ENCODE measurements around the gene CHST15.

The CHST15 gene

GRCh38 chr10:124066781-124067714 lies 26.4 kb downstream of the CHST15 start:
- H3K36me3 ChIP-seq (ENCODE audit: insufficient read depth, low read length) = no peaks in the 10 kb centered on the region
- no peaks in the 10 kb centered on the region for H3K9me3 ChIP-seq (ENCODE audit: low read length)
- no peak overlapping the region for H3K9ac ChIP-seq (ENCODE audit: low read length)
- peaks cover 69% of the 10 kb centered on the region for H3K4me1 ChIP-seq (ENCODE audit: insufficient read depth, low read length)
- H3K4me3 ChIP-seq (ENCODE audit: low read depth in 1 of 2, low read length in 2 of 2) = no peak overlapping the region
- no peaks in the 10 kb centered on the region for H3K27me3 ChIP-seq (ENCODE audit: control insufficient read depth in 1 of 2, insufficient read depth in 2 of 2, low read length in 2 of 2)
- H3K27ac ChIP-seq (ENCODE audit: low read depth, low read length) = no peak overlapping the region

- Histone ChIP-seq H3K9me3 (ENCODE audit: low read length) (no peaks in the 10 kb centered on the region), H3K27ac (ENCODE audit: low read depth, low read length) (no peak overlapping the region), H3K36me3 (ENCODE audit: insufficient read depth, low read length) (no peaks in the 10 kb centered on the region), H3K27me3 (ENCODE audit: control insufficient read depth in 1 of 2, insufficient read depth in 2 of 2, low read length in 2 of 2) (no peaks in the 10 kb centered on the region), H3K4me3 (ENCODE audit: low read depth in 1 of 2, low read length in 2 of 2) (no peak overlapping the region), H3K4me1 (ENCODE audit: insufficient read depth, low read length) (peaks cover 68% of the 10 kb centered on the region), H3K9ac (ENCODE audit: low read length) (no peak overlapping the region)
These were observed 27.2 kb downstream of the CHST15 start for GRCh38 chr10:124066126-124066700.

- Histone ChIP-seq H3K27ac (ENCODE audit: low read depth, low read length) (no peak overlapping the region), H3K4me1 (ENCODE audit: insufficient read depth, low read length) (peaks cover 61% of the 10 kb centered on the region), H3K9me3 (ENCODE audit: low read length) (no peaks in the 10 kb centered on the region), H3K9ac (ENCODE audit: low read length) (no peak overlapping the region), H3K4me3 (ENCODE audit: low read depth in 1 of 2, low read length in 2 of 2) (no peak overlapping the region), H3K27me3 (ENCODE audit: control insufficient read depth in 1 of 2, insufficient read depth in 2 of 2, low read length in 2 of 2) (no peaks in the 10 kb centered on the region), H3K36me3 (ENCODE audit: insufficient read depth, low read length) (no peaks in the 10 kb centered on the region)
These were observed 27.8 kb downstream of the CHST15 start for GRCh38 chr10:124065382-124066125.

- Histone ChIP-seq H3K9ac (ENCODE audit: low read length) (no peak overlapping the region), H3K27me3 (ENCODE audit: control insufficient read depth in 1 of 2, insufficient read depth in 2 of 2, low read length in 2 of 2) (no peaks in the 10 kb centered on the region), H3K4me3 (ENCODE audit: low read depth in 1 of 2, low read length in 2 of 2) (no peak overlapping the region), H3K36me3 (ENCODE audit: insufficient read depth, low read length) (no peaks in the 10 kb centered on the region), H3K9me3 (ENCODE audit: low read length) (no peaks in the 10 kb centered on the region), H3K27ac (ENCODE audit: low read depth, low read length) (no peak overlapping the region), H3K4me1 (ENCODE audit: insufficient read depth, low read length) (peaks cover 62% of the 10 kb centered on the region)
These were observed 28.7 kb downstream of the CHST15 start for GRCh38 chr10:124064676-124065075.

- Histone ChIP-seq H3K4me3 (ENCODE audit: low read depth in 1 of 2, low read length in 2 of 2) (peak overlapping the region in 1 of 2 donors; percentile 11), H3K36me3 (ENCODE audit: insufficient read depth, low read length) (no peaks in the 10 kb centered on the region), H3K9me3 (ENCODE audit: low read length) (no peaks in the 10 kb centered on the region), H3K4me1 (ENCODE audit: insufficient read depth, low read length) (peaks cover 69% of the 10 kb centered on the region), H3K27me3 (ENCODE audit: control insufficient read depth in 1 of 2, insufficient read depth in 2 of 2, low read length in 2 of 2) (no peaks in the 10 kb centered on the region), H3K9ac (ENCODE audit: low read length) (no peak overlapping the region), H3K27ac (ENCODE audit: low read depth, low read length) (peak overlapping the region; percentile 63)
These were observed 29.4 kb downstream of the CHST15 start for GRCh38 chr10:124063750-124064603.

GRCh38 chr10:124062390-124062789 lies 31.0 kb downstream of the CHST15 start:
- Histone ChIP-seq H3K27ac (ENCODE audit: low read depth, low read length) (peak overlapping the region; percentile 6), H3K9me3 (ENCODE audit: low read length) (no peaks in the 10 kb centered on the region), H3K4me1 (ENCODE audit: insufficient read depth, low read length) (peaks cover 74% of the 10 kb centered on the region), H3K4me3 (ENCODE audit: low read depth in 1 of 2, low read length in 2 of 2) (peak overlapping the region in 1 of 2 donors; percentile 12), H3K36me3 (ENCODE audit: insufficient read depth, low read length) (no peaks in the 10 kb centered on the region), H3K9ac (ENCODE audit: low read length) (no peak overlapping the region), H3K27me3 (ENCODE audit: control insufficient read depth in 1 of 2, insufficient read depth in 2 of 2, low read length in 2 of 2) (no peaks in the 10 kb centered on the region)

- Histone ChIP-seq H3K27ac (ENCODE audit: low read depth, low read length) (no peak overlapping the region), H3K4me1 (ENCODE audit: insufficient read depth, low read length) (peaks cover 61% of the 10 kb centered on the region), H3K9ac (ENCODE audit: low read length) (no peak overlapping the region), H3K27me3 (ENCODE audit: control insufficient read depth in 1 of 2, insufficient read depth in 2 of 2, low read length in 2 of 2) (no peaks in the 10 kb centered on the region), H3K4me3 (ENCODE audit: low read depth in 1 of 2, low read length in 2 of 2) (no peak overlapping the region), H3K9me3 (ENCODE audit: low read length) (no peaks in the 10 kb centered on the region), H3K36me3 (ENCODE audit: insufficient read depth, low read length) (no peaks in the 10 kb centered on the region)
These were observed 32.4 kb downstream of the CHST15 start for GRCh38 chr10:124061030-124061429.

GRCh38 chr10:124060148-124060720 lies 33.2 kb downstream of the CHST15 start:
- H3K27me3 ChIP-seq (ENCODE audit: control insufficient read depth in 1 of 2, insufficient read depth in 2 of 2, low read length in 2 of 2) = no peaks in the 10 kb centered on the region
- no peak overlapping the region for H3K4me3 ChIP-seq (ENCODE audit: low read depth in 1 of 2, low read length in 2 of 2)
- no peak overlapping the region for H3K9ac ChIP-seq (ENCODE audit: low read length)
- H3K36me3 ChIP-seq (ENCODE audit: insufficient read depth, low read length) = no peaks in the 10 kb centered on the region
- H3K9me3 ChIP-seq (ENCODE audit: low read length) = no peaks in the 10 kb centered on the region
- peaks cover 61% of the 10 kb centered on the region for H3K4me1 ChIP-seq (ENCODE audit: insufficient read depth, low read length)
- no peak overlapping the region for H3K27ac ChIP-seq (ENCODE audit: low read depth, low read length)

GRCh38 chr10:124059551-124059950 lies 33.8 kb downstream of the CHST15 start:
- no peaks in the 10 kb centered on the region for H3K9me3 ChIP-seq (ENCODE audit: low read length)
- H3K4me1 ChIP-seq (ENCODE audit: insufficient read depth, low read length) = peaks cover 59% of the 10 kb centered on the region
- H3K36me3 ChIP-seq (ENCODE audit: insufficient read depth, low read length) = no peaks in the 10 kb centered on the region
- H3K27me3 ChIP-seq (ENCODE audit: control insufficient read depth in 1 of 2, insufficient read depth in 2 of 2, low read length in 2 of 2) = no peaks in the 10 kb centered on the region
- no peak overlapping the region for H3K9ac ChIP-seq (ENCODE audit: low read length)
- no peak overlapping the region for H3K4me3 ChIP-seq (ENCODE audit: low read depth in 1 of 2, low read length in 2 of 2)
- no peak overlapping the region for H3K27ac ChIP-seq (ENCODE audit: low read depth, low read length)

GRCh38 chr10:124058346-124059003 lies 34.9 kb downstream of the CHST15 start:
- no peaks in the 10 kb centered on the region for H3K27me3 ChIP-seq (ENCODE audit: control insufficient read depth in 1 of 2, insufficient read depth in 2 of 2, low read length in 2 of 2)
- H3K9me3 ChIP-seq (ENCODE audit: low read length) = no peaks in the 10 kb centered on the region
- H3K9ac ChIP-seq (ENCODE audit: low read length) = no peak overlapping the region
- H3K4me1 ChIP-seq (ENCODE audit: insufficient read depth, low read length) = peaks cover 54% of the 10 kb centered on the region
- H3K4me3 ChIP-seq (ENCODE audit: low read depth in 1 of 2, low read length in 2 of 2) = no peak overlapping the region
- no peaks in the 10 kb centered on the region for H3K36me3 ChIP-seq (ENCODE audit: insufficient read depth, low read length)
- H3K27ac ChIP-seq (ENCODE audit: low read depth, low read length) = no peak overlapping the region

Data from muscle layer of colon (tissue), 2 donors.